ENCODE results near the gene TXNDC17.

DNA sequence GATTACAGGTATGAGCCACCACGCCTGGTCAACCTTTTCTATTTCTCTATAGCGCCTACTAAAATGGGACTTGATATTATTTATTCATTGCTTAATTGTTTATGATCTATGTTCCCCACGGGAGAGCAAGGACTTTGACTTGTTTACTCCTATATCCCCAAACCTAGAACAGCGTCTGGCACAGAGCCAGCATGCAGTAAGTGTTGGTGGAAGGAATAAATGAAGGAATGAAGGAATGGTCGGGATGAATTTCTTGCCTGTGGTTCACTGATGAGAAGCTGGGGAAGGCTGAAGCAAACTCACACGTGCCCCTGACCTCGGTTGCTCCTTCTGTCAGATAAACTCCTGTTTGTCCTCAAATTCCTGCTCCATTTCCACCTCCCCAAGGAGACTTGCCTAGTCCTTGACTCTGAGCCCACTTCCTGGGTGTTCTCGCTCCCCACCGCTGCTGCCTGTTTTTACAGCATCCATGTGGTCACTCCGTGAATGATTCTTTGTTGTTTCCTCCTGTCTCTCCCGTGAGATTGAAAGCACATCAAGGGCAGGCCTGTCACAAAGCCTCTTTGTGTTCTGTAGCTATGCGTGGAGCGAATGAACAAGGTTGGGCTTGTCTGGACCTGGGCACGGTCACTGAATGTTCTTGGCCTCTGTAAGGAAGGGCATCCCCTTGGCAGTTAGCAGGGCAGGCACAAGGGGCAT lies 28.0 kb downstream of the TXNDC17 start:
- TF ChIP-seq, protein P1, sequence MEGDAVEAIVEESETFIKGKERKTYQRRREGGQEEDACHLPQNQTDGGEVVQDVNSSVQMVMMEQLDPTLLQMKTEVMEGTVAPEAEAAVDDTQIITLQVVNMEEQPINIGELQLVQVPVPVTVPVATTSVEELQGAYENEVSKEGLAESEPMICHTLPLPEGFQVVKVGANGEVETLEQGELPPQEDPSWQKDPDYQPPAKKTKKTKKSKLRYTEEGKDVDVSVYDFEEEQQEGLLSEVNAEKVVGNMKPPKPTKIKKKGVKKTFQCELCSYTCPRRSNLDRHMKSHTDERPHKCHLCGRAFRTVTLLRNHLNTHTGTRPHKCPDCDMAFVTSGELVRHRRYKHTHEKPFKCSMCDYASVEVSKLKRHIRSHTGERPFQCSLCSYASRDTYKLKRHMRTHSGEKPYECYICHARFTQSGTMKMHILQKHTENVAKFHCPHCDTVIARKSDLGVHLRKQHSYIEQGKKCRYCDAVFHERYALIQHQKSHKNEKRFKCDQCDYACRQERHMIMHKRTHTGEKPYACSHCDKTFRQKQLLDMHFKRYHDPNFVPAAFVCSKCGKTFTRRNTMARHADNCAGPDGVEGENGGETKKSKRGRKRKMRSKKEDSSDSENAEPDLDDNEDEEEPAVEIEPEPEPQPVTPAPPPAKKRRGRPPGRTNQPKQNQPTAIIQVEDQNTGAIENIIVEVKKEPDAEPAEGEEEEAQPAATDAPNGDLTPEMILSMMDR (conservative IDR thresholded peaks at IDR 0.05 in 1 of 2, IDR thresholded peaks at IDR 0.05 in 1 of 2; ENCODE audit: low read depth in 1 of 2, low read length in 2 of 2) = no peak
- no peak for TF ChIP-seq EZH2 (IDR thresholded peaks at IDR 0.05; ENCODE audit: low read length, missing control alignments)

Measured in fibroblast of lung (primary cell).